Neutrophil (primary cell): ENCODE data around the gene RCSD1.
"Not testable (repeated sequence)": the region's sequence is repeated elsewhere in the genome, so short reads cannot be mapped to it uniquely, and the experiment has no call there.

Source experiments
- H3K27ac ChIP-seq: fragments of 200-600 bp; sonication (generic); 2 replicates; pipeline ENCODE4 v1.5.1; 2016; ENCODE audit warnings: mild to moderate bottlenecking, moderate library complexity
- H3K27me3 ChIP-seq: fragments of 200-600 bp; sonication (generic); 2 replicates; pipeline ENCODE4 v1.6.0; 2016; ENCODE audit warnings: mild to moderate bottlenecking
- H3K36me3 ChIP-seq: fragments of 200-600 bp; sonication (generic); 2 replicates; pipeline ENCODE4 v1.5.1; 2017
- H3K4me1 ChIP-seq, 2 experiments: fragments of 200-600 bp in 1 of 2; sonication (generic) in 1 of 2; 1 replicate in 1 of 2; 2 replicates in 1 of 2; pipeline versions ENCODE4 v1.5.1 to v1.6.1; 2013 to 2016; ENCODE audit warnings: low read depth in 1 of 2, low read length in 1 of 2, mild to moderate bottlenecking in 1 of 2, moderate library complexity in 1 of 2; ENCODE audit not compliant: control insufficient read depth in 1 of 2, insufficient read depth in 1 of 2
- H3K4me3 ChIP-seq, 2 experiments: fragments of 200-600 bp in 1 of 2; sonication (generic) in 1 of 2; 1 replicate in 1 of 2; 2 replicates in 1 of 2; pipeline ENCODE4 v1.5.1; 2013 to 2016; ENCODE audit warnings: low read depth in 1 of 2, low read length in 1 of 2, mild to moderate bottlenecking in 1 of 2, moderate library complexity in 1 of 2
- H3K9me3 ChIP-seq: fragments of 200-600 bp; sonication (generic); 2 replicates; pipeline ENCODE4 v1.5.1; 2016
- TF ChIP-seq, protein P1 (sequence below): fragments of 200-600 bp; sonication (generic); IDR thresholded peaks from 2 replicates; pipeline ENCODE4 v1.5.1; 2016; ENCODE audit warnings: antibody characterized with exemption

The RCSD1 gene

DNA sequence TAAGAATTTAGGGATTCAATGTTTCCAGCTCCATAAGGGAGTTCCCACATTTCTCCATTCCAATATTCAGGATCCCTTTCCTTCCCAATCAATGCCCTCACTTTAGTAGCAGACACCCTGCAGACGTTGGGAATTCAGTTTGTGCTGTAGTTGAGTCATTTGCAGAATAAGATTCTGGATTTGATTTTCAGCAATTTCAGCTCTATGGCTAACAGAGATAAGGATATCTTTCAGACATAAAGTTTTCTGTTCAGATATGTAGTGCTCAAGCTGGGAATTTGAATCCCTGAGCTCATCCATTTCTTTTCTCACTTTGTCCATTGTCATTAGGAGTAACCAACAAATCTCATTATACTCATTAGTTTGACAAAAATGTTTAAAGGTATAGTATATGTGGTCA, 104.8 kb downstream of the RCSD1 start:
- no peak overlapping the region for H3K27ac ChIP-seq
- no peaks in the 10 kb centered on the region for H3K9me3 ChIP-seq

DNA sequence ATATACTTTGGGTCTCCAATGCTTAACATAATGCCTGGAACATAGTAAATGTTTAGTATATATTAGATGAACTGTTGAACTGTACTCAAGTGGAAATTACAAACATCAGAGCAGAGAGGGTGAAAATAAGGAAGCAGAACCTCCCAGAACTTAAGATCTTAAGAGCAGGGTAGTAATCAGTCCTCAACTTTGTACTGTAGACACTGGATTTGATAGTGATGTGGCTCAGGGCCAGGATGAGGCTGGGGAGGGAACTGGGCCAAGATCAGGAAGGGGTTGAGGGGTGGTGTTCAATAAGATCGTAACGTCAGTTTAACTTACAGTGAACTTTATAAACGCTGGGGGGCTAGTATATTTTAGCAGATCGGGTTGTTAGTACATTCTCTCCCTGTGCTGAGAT, 107.1 kb downstream of the RCSD1 start:
- Histone ChIP-seq H3K27ac (peak overlapping the region; percentile 30), H3K9me3 (no peaks in the 10 kb centered on the region), H3K27me3 (no peaks in the 10 kb centered on the region), H3K4me1 (no peaks in the 10 kb centered on the region), H3K36me3 (no peaks in the 10 kb centered on the region), H3K4me3 (no peak overlapping the region)
- TF ChIP-seq, protein P1, sequence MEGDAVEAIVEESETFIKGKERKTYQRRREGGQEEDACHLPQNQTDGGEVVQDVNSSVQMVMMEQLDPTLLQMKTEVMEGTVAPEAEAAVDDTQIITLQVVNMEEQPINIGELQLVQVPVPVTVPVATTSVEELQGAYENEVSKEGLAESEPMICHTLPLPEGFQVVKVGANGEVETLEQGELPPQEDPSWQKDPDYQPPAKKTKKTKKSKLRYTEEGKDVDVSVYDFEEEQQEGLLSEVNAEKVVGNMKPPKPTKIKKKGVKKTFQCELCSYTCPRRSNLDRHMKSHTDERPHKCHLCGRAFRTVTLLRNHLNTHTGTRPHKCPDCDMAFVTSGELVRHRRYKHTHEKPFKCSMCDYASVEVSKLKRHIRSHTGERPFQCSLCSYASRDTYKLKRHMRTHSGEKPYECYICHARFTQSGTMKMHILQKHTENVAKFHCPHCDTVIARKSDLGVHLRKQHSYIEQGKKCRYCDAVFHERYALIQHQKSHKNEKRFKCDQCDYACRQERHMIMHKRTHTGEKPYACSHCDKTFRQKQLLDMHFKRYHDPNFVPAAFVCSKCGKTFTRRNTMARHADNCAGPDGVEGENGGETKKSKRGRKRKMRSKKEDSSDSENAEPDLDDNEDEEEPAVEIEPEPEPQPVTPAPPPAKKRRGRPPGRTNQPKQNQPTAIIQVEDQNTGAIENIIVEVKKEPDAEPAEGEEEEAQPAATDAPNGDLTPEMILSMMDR = no peak

More for the DNA sequence above, 104.8 kb downstream of the RCSD1 start:
- no peak overlapping the region for H3K4me3 ChIP-seq
- TF ChIP-seq, protein P1 = no peak
- H3K27me3 ChIP-seq = no peaks in the 10 kb centered on the region
- H3K36me3 ChIP-seq = no peaks in the 10 kb centered on the region
- H3K4me1 ChIP-seq = no peaks in the 10 kb centered on the region

DNA sequence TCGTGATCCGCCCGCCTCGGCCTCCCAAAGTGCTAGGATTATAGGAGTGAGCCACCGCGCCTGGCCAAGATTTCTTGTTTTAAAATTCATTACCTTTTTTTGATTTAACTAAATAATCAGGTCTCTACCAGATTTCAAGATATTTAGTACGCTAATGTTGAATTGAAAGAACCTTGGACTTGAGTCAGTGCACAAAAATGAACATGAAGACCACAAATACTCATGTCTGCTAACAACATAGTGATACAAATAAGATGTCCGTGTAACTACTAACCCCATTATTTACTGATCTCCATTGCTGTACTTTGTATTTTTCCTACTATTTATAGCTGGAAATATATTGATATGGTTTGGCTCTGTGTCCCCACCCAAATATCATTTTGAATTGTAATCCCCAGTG, 108.1 kb downstream of the RCSD1 start:
- Histone ChIP-seq H3K4me3 (no peak overlapping the region), H3K9me3 (no peaks in the 10 kb centered on the region), H3K27me3 (no peaks in the 10 kb centered on the region), H3K36me3 (no peaks in the 10 kb centered on the region), H3K4me1 (no peaks in the 10 kb centered on the region), H3K27ac (no peak overlapping the region)
- TF ChIP-seq, protein P1 = no peak

DNA sequence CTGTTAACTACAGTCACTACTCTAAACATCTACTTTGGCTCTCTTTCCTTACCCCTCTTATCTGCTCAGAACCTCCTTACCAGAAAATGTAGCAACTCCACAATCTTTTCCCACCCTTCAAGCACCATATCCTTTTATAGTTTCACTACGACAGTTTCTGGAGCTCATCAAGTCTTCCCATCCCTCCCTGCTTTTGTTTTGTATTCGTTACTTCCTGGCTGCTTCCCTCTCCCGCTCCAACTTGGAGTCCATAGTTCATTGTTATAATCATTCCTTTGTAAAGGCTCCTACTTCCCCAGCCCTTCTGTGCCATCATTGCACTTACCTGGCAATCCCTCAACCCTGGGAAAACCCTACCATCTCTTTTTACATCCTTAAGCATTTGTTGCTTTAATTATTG, 109.7 kb downstream of the RCSD1 start:
- H3K27ac ChIP-seq = no peak overlapping the region
- H3K27me3 ChIP-seq = no peaks in the 10 kb centered on the region

DNA sequence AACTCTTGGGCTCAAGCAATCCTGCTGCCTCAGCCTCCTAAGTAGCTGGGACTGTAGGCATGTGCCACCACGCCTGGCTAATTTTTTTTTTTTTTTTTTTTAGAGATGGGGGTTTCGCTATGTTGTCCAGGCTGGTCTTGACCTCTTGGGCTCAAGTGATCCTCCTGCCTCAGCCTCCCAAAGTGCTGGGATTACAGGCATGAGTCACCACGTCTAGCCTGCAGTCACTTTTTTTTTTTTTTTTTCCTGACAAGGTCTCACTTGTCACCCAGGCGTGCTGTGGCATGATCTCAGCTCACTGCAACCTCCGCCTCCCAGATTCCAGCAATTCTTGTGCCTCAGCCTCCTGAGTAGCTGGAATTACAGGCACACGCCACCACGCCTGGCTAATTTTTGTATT, 111.1 kb downstream of the RCSD1 start:
- not testable (repeated sequence) for H3K27me3 ChIP-seq, H3K27ac ChIP-seq, H3K4me1 ChIP-seq, H3K4me3 ChIP-seq, H3K9me3 ChIP-seq, H3K36me3 ChIP-seq

More for the DNA sequence above, 109.7 kb downstream of the RCSD1 start:
- Histone ChIP-seq H3K4me3 (no peak overlapping the region), H3K36me3 (no peaks in the 10 kb centered on the region), H3K4me1 (no peaks in the 10 kb centered on the region), H3K9me3 (no peaks in the 10 kb centered on the region)
- TF ChIP-seq, protein P1 = no peak

DNA sequence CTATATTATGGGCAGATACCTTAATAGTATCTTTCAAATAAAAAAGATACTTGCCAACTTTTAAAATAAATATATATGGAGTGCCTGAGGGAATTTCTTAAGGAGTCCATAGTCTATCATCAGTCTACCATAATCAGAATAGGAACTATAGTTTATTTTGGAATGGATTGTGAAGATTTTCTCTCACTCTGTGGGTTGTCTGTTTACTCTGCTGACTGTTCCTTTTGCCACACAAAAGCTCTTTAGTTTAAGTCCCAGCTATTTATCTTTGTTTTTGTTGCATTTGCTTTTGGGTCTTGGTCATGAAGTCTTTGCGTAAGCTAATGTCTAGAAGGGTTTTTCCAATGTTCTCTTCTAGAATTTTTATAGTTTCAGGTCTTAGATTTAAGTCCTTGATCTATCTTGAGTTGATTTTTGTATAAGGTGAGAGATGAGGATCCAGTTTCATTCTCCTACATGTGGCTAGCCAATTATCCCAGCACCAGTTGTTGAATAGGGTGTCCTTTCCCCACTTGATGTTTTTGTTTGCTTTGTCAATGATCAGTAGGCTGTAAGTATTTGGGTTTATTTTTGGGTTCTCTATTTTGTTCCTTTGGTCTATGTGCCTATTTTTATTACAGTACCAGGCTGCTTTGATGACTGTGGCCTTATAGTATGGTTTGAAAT, 112.5 kb downstream of the RCSD1 start:
- H3K4me3 ChIP-seq, H3K27me3 ChIP-seq: not testable (repeated sequence)

DNA sequence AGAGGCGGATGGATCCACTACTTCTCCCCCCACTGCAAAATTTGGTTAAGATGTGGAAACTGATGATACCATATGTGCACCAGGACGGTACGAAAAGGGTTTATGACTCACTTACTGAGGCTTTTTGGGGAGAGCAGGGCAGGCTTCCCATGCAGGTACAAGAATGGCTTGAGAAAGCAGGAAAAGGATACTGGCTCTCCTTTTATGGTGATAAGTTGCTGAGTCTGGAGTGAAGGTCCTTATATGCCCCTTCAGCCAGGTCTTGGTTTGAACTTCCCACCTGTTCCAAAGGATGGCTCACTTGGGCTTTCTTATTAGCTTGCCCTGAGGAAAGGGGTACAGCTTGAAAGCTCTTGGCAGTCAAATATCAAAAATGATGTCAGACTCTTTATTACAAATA, 114.9 kb downstream of the RCSD1 start:
- no peak overlapping the region for H3K4me3 ChIP-seq
- H3K27ac ChIP-seq = no peak overlapping the region
- no peaks in the 10 kb centered on the region for H3K4me1 ChIP-seq
- no peaks in the 10 kb centered on the region for H3K36me3 ChIP-seq
- H3K9me3 ChIP-seq = no peaks in the 10 kb centered on the region
- TF ChIP-seq, protein P1 = no peak
- no peaks in the 10 kb centered on the region for H3K27me3 ChIP-seq

More for the DNA sequence above, 112.5 kb downstream of the RCSD1 start:
- not testable (repeated sequence) for H3K4me1 ChIP-seq, H3K36me3 ChIP-seq, H3K27ac ChIP-seq, H3K9me3 ChIP-seq
